Loucy (cell line): Measurements from ENCODE around the gene ZNF394.

Source experiments
- H2AFZ ChIP-seq: fragments of 200-600 bp; sonication (generic); 2 replicates; pipeline ENCODE4 v1.6.0; 2016; ENCODE audit warnings: antibody characterized with exemption, mild to moderate bottlenecking, low read length, moderate library complexity
- H3F3A ChIP-seq: fragments of 200-600 bp; 2 replicates; pipeline ENCODE4 v1.6.0; 2016; ENCODE audit warnings: antibody characterized with exemption, low read depth, mild to moderate bottlenecking
- H3K27me3 ChIP-seq: fragments of 200-600 bp; sonication (generic); 2 replicates; pipeline ENCODE4 v1.6.1; 2014; ENCODE audit warnings: low read length, mild to moderate bottlenecking; ENCODE audit not compliant: insufficient read depth, poor library complexity, severe bottlenecking
- H3K36me3 ChIP-seq: fragments of 200-600 bp; sonication (generic); 2 replicates; pipeline ENCODE4 v1.6.1; 2016; ENCODE audit warnings: low read length; ENCODE audit not compliant: insufficient read depth
- H3K4me1 ChIP-seq: fragments of 200-600 bp; sonication (generic); 2 replicates; pipeline ENCODE4 v1.5.1; 2014; ENCODE audit warnings: low read length, mild to moderate bottlenecking; ENCODE audit not compliant: insufficient read depth, poor library complexity, severe bottlenecking
- H3K4me2 ChIP-seq: fragments of 200-600 bp; sonication (generic); 2 replicates; pipeline ENCODE4 v1.6.0; 2014; ENCODE audit warnings: antibody characterized with exemption, low read length, low read depth, mild to moderate bottlenecking; ENCODE audit not compliant: poor library complexity, severe bottlenecking
- H3K4me3 ChIP-seq: fragments of 200-600 bp; sonication (generic); 2 replicates; pipeline ENCODE4 v1.5.1; 2014; ENCODE audit warnings: low read length, mild to moderate bottlenecking, mixed read lengths; ENCODE audit not compliant: poor library complexity, severe bottlenecking
- H3K79me2 ChIP-seq: fragments of 200-600 bp; sonication (generic); 2 replicates; pipeline ENCODE4 v1.6.1; 2014; ENCODE audit warnings: low read length; ENCODE audit not compliant: insufficient read depth
- H3K9ac ChIP-seq: fragments of 200-600 bp; sonication (generic); 2 replicates; pipeline ENCODE4 v1.6.0; 2014; ENCODE audit warnings: mild to moderate bottlenecking, low read depth, low read length, moderate library complexity; ENCODE audit not compliant: poor library complexity, severe bottlenecking
- H3K9me2 ChIP-seq: fragments of 200-600 bp; sonication (generic); replicated peaks from 2 replicates; pipeline ENCODE4 v1.6.1; 2016; ENCODE audit warnings: low read depth, low read length, mixed read lengths
- H3K9me3 ChIP-seq: fragments of 200-600 bp; sonication (generic); 2 replicates; pipeline ENCODE4 v1.6.1; 2014; ENCODE audit warnings: mild to moderate bottlenecking, antibody characterized with exemption, low read length, low read depth; ENCODE audit not compliant: insufficient read depth
- H4K20me1 ChIP-seq: fragments of 200-600 bp; sonication (generic); 2 replicates; pipeline ENCODE4 v1.6.0; 2014; ENCODE audit warnings: antibody characterized with exemption, low read length, mild to moderate bottlenecking; ENCODE audit not compliant: insufficient read depth, poor library complexity, severe bottlenecking
- EZH2phosphoT487 ChIP-seq: fragments of 200-600 bp; IDR thresholded peaks from 2 replicates; pipeline ENCODE4 v1.6.1; 2018; ENCODE audit warnings: antibody characterized with exemption, mild to moderate bottlenecking, moderate library complexity, borderline replicate concordance
- TF ChIP-seq, protein P1 (sequence below): fragments of 200-600 bp; sonication (generic); conservative IDR thresholded peaks from 2 replicates; pipeline ENCODE4 v1.5.1; 2014; ENCODE audit warnings: mild to moderate bottlenecking, antibody characterized with exemption, low read length

The ZNF394 gene

DNA sequence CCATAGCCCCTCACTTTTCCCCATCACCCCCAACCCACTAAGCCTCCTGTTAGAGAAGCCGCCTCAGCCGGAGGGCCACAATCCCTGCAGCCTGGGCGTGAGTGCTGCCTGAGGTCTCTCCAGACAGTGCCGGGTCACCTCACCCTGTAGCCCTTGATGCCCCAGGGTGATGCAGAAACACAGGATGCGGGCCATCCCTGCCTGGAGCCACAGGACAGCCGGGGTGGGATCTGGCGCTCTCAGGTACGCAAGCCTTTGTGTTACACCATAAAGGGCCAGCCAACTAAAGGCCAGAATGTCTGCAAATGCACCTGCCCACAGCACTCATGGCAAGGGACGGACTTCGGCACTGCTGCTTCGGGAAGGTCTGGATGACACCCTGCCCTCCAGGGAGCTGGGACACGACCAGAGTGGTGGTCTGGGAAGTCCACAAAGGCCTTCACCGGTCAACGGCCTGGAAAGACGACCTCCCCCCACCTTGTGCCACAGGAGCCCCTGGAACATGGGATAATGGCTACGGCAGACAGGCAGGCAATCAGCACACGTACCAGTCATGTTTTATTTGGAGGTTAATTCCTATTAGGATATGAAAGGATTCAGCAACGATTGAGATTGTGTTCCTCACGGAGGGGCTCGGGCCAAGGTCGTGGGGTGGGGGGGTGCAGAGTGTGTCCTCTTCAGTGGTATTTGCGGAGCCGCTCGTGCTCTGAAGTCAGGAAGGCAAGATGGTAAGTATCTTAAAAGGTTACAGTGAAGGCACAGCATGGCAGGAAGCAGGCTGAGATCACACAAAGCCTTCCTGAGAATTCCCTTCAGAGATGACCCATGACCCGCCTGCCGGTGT is 42.2 kb downstream of the ZNF394 start:
- no peaks in the 10 kb centered on the region for H3K9me2 ChIP-seq
- H3K9ac ChIP-seq = no peak overlapping the region
- peaks cover 8% of the 10 kb centered on the region for H3K4me1 ChIP-seq
- H3F3A ChIP-seq = no peaks in the 10 kb centered on the region
- H3K79me2 ChIP-seq = peaks cover 54% of the 10 kb centered on the region
- H3K36me3 ChIP-seq = peaks cover 62% of the 10 kb centered on the region
- no peak overlapping the region for H3K4me2 ChIP-seq
- TF ChIP-seq, protein P1, sequence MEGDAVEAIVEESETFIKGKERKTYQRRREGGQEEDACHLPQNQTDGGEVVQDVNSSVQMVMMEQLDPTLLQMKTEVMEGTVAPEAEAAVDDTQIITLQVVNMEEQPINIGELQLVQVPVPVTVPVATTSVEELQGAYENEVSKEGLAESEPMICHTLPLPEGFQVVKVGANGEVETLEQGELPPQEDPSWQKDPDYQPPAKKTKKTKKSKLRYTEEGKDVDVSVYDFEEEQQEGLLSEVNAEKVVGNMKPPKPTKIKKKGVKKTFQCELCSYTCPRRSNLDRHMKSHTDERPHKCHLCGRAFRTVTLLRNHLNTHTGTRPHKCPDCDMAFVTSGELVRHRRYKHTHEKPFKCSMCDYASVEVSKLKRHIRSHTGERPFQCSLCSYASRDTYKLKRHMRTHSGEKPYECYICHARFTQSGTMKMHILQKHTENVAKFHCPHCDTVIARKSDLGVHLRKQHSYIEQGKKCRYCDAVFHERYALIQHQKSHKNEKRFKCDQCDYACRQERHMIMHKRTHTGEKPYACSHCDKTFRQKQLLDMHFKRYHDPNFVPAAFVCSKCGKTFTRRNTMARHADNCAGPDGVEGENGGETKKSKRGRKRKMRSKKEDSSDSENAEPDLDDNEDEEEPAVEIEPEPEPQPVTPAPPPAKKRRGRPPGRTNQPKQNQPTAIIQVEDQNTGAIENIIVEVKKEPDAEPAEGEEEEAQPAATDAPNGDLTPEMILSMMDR = no peak
- no peak for TF ChIP-seq EZH2phosphoT487
- no peak overlapping the region for H2AFZ ChIP-seq
- H3K4me3 ChIP-seq = no peak overlapping the region
- peaks cover 48% of the 10 kb centered on the region for H4K20me1 ChIP-seq
- H3K27me3 ChIP-seq = no peaks in the 10 kb centered on the region
- no peaks in the 10 kb centered on the region for H3K9me3 ChIP-seq

DNA sequence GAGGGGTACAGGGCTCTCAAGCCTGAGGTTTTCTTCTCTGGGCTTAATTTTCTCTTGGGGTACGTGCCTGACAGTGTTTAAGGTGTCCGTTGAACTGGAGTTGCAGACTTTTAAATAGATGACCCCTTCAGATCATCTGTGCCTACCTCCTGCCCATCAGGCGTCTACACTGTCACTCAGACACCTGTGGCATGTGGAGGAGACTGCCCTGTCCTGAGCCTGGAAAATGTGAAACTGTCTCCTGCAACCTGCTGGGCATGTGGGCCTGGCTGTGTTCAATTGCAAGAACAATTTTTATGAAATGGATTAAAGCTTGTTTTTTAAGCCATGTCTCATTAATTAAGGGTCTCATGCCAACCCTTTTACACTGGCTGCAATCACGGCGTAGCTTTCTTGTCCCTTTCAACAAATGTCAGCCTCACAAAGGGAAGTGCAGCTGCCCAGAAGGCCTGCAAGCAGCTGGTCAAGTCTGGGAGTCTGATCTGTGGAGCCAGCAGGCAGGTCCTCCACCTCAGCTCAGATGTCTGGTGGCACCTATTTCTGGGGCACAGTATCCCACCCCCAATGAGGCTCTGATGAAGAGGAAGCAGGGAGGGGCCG is 42.9 kb downstream of the ZNF394 start:
- no peak overlapping the region for H3K4me2 ChIP-seq
- no peaks in the 10 kb centered on the region for H3K27me3 ChIP-seq
- H3K4me3 ChIP-seq = no peak overlapping the region
- H3K9me3 ChIP-seq = no peaks in the 10 kb centered on the region
- no peaks in the 10 kb centered on the region for H3K9me2 ChIP-seq
- peaks cover 65% of the 10 kb centered on the region for H3K36me3 ChIP-seq
- H3K79me2 ChIP-seq = peaks cover 47% of the 10 kb centered on the region
- peaks cover 8% of the 10 kb centered on the region for H3K4me1 ChIP-seq
- no peak overlapping the region for H2AFZ ChIP-seq
- no peak overlapping the region for H3K9ac ChIP-seq
- TF ChIP-seq EZH2phosphoT487 = no peak
- TF ChIP-seq, protein P1 = no peak
- peaks cover 47% of the 10 kb centered on the region for H4K20me1 ChIP-seq
- no peaks in the 10 kb centered on the region for H3F3A ChIP-seq

- no peaks in the 10 kb centered on the region for H3F3A ChIP-seq
- no peak overlapping the region for H3K9ac ChIP-seq
- H3K4me3 ChIP-seq = no peak overlapping the region
- TF ChIP-seq, protein P1 = no peak
- TF ChIP-seq EZH2phosphoT487 = no peak
- H3K9me2 ChIP-seq = no peaks in the 10 kb centered on the region
- peaks cover 40% of the 10 kb centered on the region for H4K20me1 ChIP-seq
- H3K79me2 ChIP-seq = peaks cover 40% of the 10 kb centered on the region
- H3K9me3 ChIP-seq = no peaks in the 10 kb centered on the region
- H3K27me3 ChIP-seq = no peaks in the 10 kb centered on the region
- H3K4me2 ChIP-seq = no peak overlapping the region
- no peak overlapping the region for H2AFZ ChIP-seq
- H3K36me3 ChIP-seq = peaks cover 72% of the 10 kb centered on the region
- H3K4me1 ChIP-seq = peaks cover 5% of the 10 kb centered on the region
Observed at GRCh38 chr7:99456288-99456687, 43.8 kb downstream of the ZNF394 start.
